DMS114 treated with DMSO at 0.1 percent for 48 hours (cell line): ENCODE measurements around the gene SAMM50.
"Not testable (repeated sequence)": the region's sequence is repeated elsewhere in the genome, so short reads cannot be mapped to it uniquely, and the experiment has no call there.

Source experiments
- DNase-seq: peaks from one replicate; lab custom pipeline; 2025; ENCODE audit not compliant: unreplicated experiment; lab: John Stamatoyannopoulos, UW

Gene SAMM50

DNA sequence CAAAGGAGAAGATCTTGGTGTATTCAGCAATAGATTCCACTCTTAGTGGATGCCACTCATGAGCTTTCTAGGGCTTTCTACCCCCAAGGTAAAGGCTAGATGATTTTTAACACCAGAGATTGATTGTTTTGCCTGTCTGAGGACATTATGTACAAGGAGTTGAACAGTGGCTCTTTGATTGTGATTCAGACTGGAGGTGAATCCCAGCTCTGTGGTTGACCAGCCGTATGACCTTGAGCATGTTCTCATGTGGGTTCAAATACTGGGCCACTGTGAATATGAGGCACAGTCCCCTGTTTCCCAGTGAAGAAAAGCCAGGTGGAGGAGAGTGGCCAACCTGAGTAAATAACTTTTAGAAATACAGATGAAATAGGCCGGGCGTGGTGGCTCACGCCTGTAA, 44.9 kb downstream of the SAMM50 start:
- no peak for DNase-seq

DNA sequence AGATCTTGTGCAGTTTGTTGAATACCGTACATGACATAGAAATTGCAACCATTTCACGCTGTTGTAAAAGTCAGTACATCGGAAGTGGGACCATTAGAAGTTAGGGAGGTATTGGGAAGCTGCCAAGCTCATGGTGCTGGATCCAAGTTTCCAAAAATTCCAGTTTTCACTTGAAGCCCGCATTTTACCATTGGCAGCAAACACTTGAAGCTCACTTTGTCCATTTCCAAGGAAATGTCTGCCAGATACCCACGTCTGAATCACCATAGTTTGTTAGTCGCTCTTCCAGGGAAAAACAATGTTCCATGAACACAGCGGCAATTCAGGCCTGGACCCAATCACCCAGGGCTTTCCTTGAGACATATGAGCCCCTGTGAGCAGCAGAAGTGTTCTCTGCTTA, 46.3 kb downstream of the SAMM50 start:
- no peak for DNase-seq

DNA sequence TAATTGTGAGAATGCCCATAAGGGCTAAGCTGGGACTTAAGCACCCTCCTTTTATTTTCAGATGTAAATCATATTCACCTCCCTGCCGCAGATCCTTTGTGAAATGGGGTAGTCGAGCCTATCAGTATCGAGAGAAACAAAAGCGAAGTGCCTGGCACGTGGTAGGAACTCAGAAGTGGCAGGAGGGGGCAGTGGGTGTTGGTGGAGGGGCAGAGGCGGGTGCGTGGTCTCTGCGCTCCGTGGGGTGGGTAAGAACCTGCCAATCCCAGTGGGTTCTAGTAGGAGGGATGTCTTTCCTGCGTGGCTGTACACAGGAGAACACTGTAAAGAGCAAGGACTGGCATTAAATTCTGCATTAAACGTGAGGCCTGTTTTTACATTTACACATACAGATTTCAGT, 47.1 kb downstream of the SAMM50 start:
- DNase-seq: no peak

DNA sequence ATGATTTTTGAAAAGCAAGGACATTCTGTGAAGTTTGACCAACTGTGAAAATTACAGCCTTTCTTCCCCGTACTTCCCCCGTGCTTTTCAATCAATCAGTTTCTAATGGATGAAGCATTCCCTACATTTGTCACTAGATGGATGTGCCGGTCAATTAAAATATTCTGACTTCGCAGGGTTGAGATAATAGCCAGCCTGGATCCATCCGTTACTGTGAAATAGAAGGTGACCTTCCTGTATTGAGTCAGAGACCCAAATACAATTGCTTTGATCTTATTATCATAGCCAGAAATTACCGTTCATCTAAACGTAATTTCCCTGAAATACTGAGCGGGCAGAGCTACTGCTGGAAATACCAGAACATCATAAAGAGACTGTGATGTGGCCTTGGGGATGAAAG, 47.8 kb downstream of the SAMM50 start:
- no peak for DNase-seq

DNA sequence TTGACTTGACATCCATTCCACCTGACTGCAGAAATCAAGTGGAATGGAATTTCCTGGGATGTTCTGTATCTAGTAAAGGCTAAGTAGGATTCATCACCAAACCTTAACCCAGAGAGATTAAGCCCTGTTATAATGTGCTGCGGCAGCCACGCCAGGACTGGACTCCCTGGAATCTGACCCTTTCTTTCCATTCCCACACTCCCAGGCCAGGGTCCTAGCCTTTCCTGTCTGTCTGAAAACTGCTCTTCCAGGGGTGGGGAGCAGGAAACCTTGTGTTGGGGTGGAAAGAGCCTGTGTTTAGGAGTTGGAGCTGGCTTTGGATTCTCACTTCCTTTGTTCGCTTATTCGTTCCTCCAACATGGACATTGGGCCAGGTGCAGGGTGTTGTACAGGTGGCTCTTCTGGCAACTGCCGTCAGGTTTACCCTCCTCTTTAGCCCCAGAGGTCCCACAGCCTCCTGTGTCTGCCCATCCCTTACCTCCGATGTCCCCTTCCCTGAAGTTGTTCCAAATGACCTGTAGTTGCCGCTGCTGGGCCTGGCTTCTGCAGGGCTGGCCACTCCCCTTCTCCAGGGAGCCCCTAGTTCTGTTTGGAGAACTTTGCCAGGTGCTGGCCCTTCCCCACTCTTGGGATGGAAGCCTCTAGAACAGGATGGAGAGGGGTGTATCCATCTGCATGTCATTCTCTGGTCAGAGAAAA, 48.3 kb downstream of the SAMM50 start:
- DNase-seq: no peak

DNA sequence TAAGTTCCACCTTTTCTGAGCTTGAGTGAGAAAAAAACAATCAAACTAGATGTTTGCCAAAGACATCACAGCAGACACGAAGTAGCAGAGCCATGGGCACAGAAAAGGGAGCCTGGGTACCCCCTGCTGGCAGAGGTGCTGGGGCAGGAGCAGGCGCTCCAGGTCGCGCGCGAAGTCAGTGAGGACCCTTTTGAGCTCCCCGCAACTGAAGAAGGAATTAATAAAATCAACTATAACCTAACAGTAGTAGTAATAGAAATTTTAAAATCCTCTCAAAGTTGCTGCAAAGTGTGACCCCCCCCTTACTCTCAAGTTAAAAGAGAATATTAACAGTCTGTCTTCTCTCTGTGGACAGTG, 48.8 kb downstream of the SAMM50 start:
- no peak for DNase-seq

DNA sequence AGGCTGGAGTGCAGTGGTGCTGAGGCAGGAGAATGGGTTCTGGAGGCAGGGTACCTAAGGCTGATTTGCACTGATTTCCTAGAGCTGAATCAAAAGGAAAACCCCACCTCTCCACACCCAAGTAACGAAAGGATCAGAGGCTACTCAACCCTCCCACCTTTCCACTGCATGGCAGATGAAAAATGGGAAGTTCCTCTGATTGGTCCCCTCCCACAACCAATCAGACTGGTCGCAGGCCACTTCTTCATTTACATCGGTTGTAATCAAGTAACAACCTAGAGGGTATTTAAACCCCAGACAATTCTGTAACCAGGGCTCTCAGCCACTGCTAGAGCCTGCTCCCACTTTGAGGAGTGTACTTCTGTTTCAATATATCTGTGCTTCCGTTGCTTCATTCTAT, 50.3 kb downstream of the SAMM50 start:
- no peak for DNase-seq

DNA sequence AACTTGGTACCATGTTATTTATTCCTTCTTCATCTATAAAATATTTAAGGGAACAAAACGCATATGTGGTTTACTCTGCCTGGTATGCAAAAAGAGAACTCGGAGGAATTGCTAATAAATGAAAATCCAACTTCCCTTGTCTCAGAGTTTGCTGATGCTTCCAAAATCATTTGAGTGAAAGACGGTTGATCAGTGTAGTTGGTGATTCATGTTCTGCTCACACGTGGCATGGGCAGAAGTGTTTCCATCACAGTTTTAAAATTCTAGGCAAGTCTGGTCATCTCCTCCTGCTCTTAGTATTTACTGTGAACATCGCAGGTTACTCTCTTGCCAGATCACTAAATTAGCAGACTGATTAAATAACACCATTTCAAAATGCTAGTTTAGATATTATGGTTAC, 56.9 kb downstream of the SAMM50 start:
- no peak for DNase-seq

DNA sequence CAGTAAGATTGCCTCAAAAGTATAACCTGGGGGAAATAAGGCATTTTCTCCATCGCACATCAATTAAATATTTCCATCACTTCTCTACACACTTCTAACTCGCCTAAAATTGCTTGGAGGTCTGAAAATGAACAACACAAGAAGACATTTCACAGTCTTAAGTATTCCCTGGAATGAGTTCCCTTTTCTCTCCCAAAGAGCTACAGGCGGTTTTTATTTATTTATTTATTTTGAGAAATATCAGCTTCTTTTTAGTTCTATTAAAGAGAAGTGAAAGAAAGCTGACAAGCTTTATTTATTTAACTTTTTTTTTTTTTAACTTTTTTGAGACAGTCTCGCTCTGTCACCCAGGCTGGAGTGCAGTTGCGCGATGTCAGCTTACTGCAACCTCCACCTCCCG, 57.3 kb downstream of the SAMM50 start:
- DNase-seq: no peak

DNA sequence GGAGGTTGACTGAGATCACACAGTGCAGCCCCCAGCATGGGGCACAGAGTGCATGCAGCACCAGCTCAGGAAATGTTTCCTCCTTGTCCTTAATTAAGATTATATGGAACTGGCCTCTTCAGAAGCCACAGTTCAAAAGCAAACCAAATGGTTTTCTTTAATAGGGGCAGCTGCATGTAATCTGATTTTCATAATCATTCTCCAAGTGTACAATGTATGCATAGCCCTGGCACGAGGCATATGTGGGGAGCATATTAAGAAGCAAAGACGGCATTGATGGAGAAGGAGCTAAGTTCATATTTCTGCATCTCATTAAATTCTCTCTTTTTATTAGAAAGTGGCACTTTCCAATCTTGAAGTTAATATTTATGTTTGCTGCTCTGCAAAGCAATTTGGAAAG, 59.0 kb downstream of the SAMM50 start:
- no peak for DNase-seq

DNA sequence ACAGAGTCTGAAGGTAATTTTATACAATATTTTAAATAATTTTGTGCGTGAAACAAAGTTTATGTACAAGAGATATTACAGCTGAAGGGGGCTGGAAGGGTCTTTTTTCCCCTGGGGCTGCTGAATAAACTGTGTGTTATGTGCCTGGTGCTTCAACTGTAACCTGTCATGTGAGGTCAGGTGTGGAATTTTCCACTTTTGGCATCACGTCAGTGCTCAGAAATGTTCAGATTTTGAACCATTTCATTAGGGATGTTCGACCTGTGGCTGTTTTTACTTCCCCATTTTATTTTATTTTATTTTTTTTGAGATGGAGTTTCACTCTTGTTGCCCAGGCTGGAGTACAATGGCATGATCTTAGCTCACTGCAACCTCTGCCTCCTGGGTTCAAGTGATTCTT, 61.3 kb downstream of the SAMM50 start:
- DNase-seq: not testable (repeated sequence)

DNA sequence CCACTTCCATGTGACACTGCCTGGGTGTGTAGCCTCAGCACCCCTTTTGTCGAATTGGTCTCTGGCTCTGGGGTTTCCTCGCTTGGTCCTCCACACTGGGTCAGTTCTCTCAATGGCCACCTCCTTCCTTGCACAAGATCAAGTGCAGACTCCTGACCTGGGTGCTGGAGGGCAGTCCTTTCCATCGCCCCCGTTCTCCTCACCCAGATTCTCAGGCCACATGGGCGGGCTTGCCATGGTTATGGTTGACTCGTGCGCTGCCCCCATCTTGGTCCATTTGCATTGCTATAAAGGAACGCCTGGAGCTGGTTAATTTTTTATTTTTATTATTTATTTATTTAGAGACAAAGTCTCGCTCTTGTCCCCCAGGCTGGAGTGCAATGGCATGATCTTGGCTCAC, 63.4 kb downstream of the SAMM50 start:
- DNase-seq: no peak

DNA sequence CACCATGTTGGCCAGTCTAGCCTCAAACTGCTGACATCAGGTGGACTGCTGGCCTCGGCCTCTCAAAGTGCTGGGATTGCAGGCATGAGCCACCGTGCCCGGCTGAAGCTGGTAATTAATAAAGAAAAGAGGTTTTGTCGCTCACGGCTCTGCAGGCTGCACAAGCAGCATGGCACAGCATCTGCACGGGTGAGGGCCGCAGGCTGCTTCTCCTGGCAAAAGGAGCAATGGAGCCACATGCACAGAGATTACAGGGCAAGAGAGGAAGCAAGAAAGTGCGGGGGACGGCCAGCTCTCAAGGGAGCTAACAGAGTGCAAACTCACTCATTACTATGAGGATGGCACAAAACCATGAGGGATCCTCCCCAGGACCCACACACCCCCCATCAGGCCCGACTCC, 64.2 kb downstream of the SAMM50 start:
- DNase-seq: no peak

DNA sequence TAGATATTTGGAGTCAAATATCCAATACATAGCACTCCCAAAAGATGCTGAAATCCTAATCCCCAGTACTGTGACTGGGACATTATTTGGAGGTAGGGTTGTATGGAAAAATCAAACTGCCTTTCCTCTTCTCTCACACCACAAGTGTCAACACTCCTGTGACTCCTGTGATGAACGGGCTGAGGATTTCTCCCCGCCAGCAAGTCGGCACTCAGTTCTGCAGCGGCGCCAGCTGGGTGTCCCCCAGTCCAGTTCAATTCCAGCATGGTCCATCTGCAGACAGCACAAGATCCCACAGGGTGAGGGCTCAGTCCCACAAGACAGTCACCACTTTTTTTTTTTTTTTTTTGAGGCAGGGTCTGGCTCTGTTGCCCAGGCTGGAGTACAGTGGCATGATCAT, 64.6 kb downstream of the SAMM50 start:
- DNase-seq: no peak

DNA sequence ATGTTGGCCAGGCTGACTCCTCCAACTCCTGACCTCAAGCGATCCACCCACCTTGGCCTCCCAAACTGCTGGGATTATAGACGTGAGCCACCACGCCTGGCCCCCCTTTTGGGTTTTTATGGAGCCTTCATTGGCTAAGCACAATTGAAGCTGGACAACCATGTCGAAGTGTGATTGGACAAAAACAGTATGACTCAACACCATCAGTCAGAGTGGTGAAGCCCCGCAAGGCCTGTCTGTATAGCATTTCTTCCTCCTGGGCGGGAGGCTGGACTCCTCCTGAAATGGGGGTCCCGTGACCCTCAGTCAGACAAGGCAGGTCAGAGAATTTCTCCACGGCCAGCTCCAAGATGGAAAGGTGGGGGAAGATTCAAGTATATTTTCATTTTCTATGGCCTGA, 65.7 kb downstream of the SAMM50 start:
- no peak for DNase-seq

DNA sequence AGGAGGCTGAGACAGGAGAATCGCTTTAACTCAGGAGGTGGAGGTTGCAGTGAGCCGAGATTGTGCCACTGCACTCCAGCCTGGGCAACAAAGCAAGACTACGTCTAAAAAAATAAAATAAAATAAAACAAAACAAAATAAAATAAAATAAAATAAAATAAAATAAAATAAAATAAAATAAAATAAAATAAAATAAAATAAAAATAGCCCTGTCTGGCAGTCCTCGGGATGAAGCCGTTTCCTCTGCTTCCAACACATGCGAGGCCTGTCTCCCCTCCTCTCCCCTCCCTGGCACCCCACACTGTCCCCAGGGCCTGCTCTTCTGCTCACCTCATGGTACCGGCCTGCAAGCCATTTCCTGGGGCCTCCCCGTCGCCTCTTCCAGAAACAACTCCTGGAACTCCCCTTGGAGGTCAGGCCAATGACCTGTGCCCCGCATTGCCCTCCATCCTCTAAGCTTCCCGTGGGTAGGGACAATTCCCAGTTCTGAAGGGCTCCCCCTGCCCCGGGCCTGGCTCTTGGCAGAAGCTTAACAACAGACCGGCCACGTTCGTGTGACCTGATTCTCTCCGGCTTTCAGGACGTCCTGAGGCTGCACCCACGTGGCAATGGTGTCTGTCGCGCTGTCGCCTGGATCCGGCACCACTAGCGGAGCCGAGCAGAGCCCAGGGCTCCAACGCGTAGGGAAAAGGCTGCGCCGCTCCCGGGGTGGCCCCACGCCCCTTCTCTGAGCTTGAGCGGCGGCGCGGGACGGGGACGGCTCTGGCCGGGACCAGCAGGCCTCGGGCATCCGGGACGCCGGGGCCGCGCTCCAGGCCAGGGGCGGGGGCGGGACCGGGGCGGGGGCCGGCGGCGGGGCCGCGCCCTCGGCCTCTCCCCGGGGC, 68.4 kb downstream of the SAMM50 start:
- no peak for DNase-seq

DNA sequence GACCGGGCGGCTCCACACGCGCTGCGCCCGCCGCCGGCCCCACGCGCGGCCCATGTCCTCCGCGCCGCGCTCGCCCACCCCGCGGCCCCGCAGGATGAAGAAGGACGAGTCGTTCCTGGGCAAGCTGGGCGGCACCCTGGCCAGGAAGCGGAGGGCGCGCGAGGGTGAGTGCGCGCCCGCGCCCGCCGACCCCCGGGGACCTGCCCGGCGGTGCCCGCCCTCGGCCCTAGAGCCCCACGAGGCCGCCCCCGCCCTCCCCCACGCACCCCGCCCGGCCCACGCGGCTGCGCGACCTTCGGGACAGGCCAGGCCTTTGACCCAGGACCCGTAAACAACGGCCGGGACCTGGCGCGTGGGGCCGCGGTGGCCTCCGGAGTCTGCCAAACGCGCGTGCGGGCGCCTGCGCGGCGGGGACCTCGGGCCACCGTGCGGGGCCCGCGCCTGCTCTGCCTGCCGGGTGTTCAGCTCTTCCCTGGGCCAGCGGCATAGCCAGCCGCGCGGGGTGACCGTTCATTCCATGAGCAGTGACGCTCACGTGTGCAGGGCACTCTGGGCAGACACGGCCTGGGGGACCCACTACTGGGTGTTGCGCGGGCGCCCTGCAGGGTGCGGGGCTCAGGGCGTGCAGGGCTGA, 69.2 kb downstream of the SAMM50 start, which contains the start of gene PARVB:
Gene PARVB, plus strand, starts transcription at position 15 of the 634 bp plus-strand sequence. Its CDS starts 38 bp downstream, at position 53.
- no peak for DNase-seq

DNA sequence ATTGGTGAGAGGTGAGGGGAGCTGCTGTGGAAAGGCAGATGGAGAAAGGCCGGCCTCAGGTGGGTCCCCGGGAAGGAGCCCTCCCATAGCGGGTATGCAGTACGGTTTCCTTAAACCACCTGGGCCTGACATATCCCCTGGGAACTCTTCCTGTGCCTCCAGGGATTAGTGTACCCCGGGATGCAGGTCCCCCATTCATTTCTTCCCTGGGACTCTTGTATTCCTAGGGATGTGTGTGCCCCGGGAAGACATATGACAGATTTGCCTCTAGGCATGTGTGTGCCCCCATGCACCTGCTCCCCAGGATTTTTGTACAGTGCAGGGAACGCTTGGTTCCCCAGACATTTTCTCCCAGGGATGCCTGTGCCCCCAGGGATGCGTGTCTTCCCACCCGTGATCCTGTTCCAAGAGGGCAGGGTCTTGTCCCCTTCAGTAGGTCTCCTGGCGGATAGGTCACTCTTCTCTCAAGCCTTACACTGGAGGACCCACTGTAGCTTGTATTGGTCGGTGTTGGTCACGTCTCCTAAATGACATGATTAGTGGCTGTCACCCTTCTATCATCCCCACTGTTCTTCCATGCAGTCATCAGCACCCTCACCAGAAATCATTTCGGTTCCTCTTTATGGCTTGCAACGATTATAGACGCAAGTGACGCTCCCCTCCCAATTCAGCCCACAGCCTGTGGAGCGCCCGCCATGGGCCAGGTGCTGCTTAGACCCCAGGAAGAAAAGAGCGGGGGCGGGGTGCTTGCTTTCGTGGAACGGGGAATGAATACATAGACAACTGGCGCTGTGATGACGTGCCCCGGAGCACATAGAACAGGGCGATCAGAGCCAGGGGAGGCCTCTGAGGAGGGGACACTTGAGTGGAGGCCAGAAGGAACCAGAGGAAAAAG, 70.2 kb downstream of the SAMM50 start:
- no peak for DNase-seq

DNA sequence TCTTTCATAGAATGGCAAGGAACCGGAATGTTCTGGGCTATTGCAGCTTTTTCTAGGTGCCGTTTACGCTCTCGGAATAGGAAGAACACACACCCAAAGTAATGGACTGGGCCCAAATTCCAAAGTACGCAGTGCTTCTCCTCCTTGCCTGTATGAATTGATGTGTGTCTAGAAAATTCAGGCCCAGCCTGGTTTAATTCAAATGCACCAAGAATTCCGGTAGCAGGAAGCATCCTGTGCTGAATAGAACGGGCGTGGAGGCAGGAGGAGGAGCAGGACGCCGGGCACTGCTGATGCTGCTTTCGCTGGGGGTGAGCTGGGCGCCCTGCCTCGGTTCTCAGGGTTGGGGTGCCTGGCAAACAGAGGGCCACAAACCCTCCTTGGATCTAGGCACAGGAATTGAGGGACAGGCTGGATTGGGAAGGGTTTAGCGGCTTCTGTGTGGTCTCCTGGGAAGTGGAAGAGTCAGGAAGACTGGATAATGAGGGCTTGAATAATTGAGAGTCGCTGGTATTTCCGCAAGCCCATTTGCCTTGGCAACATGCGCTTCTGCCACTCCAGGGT, 70.9 kb downstream of the SAMM50 start:
- DNase-seq: no peak

DNA sequence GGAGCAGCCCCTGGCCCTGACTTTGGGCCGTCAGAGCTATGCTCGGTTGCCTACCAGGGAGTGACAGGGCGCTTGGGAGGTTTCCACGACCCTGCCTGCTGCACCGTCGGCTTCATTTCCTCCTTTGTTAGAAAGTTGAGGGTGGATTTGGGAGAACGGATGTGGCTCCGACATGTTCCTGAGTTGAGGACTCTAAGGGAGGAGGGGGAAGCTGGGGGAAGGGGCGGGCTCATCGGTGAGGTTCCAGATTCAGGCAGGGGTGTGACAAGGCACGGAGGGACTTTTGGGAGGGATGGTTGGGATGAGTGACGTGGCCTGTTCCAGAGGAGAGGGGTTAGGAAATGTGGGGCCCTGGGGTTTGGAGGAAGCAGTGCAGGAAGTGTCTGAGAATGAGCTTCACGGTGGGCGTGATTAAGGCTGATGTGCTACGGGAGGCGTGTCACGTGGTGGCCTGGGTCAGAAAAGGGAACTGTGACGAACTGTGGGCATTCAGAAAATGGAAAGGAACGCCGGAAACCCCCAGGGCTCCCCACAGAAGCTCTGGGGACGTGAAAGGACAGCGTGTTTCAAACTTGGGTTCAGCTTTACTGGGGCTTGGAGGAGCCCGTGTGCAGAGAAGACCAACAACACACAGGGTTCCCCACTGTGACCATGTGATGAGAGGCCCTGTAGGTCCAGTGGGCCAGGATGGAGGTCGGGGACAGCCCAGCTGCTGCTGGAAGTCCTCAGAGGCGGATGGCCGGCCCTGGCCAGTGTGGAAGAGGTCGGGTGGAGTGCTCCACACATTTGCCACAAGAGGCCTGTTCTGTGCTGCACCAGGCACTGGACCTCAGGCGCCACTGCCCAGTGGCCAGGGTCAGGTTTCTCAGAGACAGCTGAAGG, 71.6 kb downstream of the SAMM50 start:
- no peak for DNase-seq
